ENCODE data around the gene NPC1L1. TPM values are rescaled to one million over a fixed set of nuclear protein-coding genes. Genes with fewer than 3 reads are reported as not detected.

The NPC1L1 gene
- total RNA-seq, 1 experiment from 2014 or later, result 0.15 TPM

DNA sequence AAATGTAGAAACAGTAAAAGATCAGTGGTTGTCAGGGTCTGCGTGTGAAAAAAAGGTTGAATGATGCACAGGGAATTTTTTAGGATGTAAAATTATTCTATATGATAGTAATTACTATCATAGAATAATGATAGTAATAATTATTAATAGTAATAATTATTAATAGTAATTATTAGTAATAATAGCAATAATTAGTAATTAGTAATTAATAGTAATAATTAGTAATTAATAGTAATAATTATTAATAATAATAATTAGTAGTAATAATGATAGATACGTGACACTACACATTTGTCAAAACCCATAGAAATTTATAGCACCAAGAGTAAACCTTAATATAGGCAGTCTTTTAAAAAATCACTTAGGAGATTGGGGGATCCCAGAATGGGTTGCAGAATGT, 46.2 kb downstream of the NPC1L1 start:
- intact Hi-C loops (cut with micrococcal nuclease), result no loop called here
- peaks cover 3% of the 10 kb centered on the region for H3K79me2 ChIP-seq (ENCODE audit: insufficient read depth, low read length)
- no peaks in the 10 kb centered on the region for H3K36me3 ChIP-seq (ENCODE audit: control insufficient read depth in 1 of 2, insufficient read depth in 2 of 2, low read length in 2 of 2)
- no peak for DNase-seq (ENCODE audit: low read depth, low spot score)
- RAD21 ChIA-PET (ENCODE audit: low non-redundant PET in 1 of 2, low total read pairs in 2 of 2, uncharacterized antibody in 2 of 2, unreplicated experiment in 2 of 2), result no interaction called here
- TF ChIP-seq, protein P1, sequence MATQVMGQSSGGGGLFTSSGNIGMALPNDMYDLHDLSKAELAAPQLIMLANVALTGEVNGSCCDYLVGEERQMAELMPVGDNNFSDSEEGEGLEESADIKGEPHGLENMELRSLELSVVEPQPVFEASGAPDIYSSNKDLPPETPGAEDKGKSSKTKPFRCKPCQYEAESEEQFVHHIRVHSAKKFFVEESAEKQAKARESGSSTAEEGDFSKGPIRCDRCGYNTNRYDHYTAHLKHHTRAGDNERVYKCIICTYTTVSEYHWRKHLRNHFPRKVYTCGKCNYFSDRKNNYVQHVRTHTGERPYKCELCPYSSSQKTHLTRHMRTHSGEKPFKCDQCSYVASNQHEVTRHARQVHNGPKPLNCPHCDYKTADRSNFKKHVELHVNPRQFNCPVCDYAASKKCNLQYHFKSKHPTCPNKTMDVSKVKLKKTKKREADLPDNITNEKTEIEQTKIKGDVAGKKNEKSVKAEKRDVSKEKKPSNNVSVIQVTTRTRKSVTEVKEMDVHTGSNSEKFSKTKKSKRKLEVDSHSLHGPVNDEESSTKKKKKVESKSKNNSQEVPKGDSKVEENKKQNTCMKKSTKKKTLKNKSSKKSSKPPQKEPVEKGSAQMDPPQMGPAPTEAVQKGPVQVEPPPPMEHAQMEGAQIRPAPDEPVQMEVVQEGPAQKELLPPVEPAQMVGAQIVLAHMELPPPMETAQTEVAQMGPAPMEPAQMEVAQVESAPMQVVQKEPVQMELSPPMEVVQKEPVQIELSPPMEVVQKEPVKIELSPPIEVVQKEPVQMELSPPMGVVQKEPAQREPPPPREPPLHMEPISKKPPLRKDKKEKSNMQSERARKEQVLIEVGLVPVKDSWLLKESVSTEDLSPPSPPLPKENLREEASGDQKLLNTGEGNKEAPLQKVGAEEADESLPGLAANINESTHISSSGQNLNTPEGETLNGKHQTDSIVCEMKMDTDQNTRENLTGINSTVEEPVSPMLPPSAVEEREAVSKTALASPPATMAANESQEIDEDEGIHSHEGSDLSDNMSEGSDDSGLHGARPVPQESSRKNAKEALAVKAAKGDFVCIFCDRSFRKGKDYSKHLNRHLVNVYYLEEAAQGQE (IDR thresholded peaks at IDR 0.05; ENCODE audit: low read depth), result no peak
- TF ChIP-seq EGR1 (IDR thresholded peaks at IDR 0.05; ENCODE audit: low read depth) (no peak), ZFX (IDR thresholded peaks at IDR 0.05) (no peak), CBX3 (IDR thresholded peaks at IDR 0.05; ENCODE audit: low read depth) (no peak), ZNF274 (IDR thresholded peaks at IDR 0.05; ENCODE audit: low read depth, low read length) (no peak), SRF (IDR thresholded peaks at IDR 0.05; ENCODE audit: low read depth) (no peak), EZH2 (IDR thresholded peaks at IDR 0.05) (no peak), ELF1 (IDR thresholded peaks at IDR 0.05; ENCODE audit: borderline replicate concordance, low read depth) (no peak), SP1 (IDR thresholded peaks at IDR 0.05; ENCODE audit: low read depth) (no peak), SIN3A (IDR thresholded peaks at IDR 0.05; ENCODE audit: low read depth) (no peak), RAD21 (IDR thresholded peaks at IDR 0.05; ENCODE audit: low read depth) (no peak), POLR2A (IDR thresholded peaks at IDR 0.05; ENCODE audit: borderline replicate concordance, extremely low read depth, insufficient read depth, insufficient read length) (no peak), CEBPB (IDR thresholded peaks at IDR 0.05; ENCODE audit: low read depth) (no peak), JUND (IDR thresholded peaks at IDR 0.05) (no peak), POLR2AphosphoS5 (IDR thresholded peaks at IDR 0.05; ENCODE audit: low read depth, low read length) (no peak), FOSL1 (IDR thresholded peaks at IDR 0.05; ENCODE audit: low read depth) (no peak), ZBTB33 (IDR thresholded peaks at IDR 0.05; ENCODE audit: extremely low read depth, insufficient replicate concordance, low read length) (no peak), TCF7L2 (IDR thresholded peaks at IDR 0.05; ENCODE audit: borderline replicate concordance, extremely low read depth, insufficient read depth, insufficient read length) (no peak)
- TF ChIP-seq, protein P2, sequence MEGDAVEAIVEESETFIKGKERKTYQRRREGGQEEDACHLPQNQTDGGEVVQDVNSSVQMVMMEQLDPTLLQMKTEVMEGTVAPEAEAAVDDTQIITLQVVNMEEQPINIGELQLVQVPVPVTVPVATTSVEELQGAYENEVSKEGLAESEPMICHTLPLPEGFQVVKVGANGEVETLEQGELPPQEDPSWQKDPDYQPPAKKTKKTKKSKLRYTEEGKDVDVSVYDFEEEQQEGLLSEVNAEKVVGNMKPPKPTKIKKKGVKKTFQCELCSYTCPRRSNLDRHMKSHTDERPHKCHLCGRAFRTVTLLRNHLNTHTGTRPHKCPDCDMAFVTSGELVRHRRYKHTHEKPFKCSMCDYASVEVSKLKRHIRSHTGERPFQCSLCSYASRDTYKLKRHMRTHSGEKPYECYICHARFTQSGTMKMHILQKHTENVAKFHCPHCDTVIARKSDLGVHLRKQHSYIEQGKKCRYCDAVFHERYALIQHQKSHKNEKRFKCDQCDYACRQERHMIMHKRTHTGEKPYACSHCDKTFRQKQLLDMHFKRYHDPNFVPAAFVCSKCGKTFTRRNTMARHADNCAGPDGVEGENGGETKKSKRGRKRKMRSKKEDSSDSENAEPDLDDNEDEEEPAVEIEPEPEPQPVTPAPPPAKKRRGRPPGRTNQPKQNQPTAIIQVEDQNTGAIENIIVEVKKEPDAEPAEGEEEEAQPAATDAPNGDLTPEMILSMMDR (IDR thresholded peaks at IDR 0.05 in 2 of 3, conservative IDR thresholded peaks at IDR 0.05 in 1 of 3; ENCODE audit: borderline replicate concordance in 1 of 3, insufficient read depth in 1 of 3, low read depth in 2 of 3, low read length in 2 of 3), result no peak
- TF ChIP-seq, protein P3, sequence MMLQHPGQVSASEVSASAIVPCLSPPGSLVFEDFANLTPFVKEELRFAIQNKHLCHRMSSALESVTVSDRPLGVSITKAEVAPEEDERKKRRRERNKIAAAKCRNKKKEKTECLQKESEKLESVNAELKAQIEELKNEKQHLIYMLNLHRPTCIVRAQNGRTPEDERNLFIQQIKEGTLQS (IDR thresholded peaks at IDR 0.05), result no peak
- no peaks in the 10 kb centered on the region for H3K27me3 ChIP-seq (ENCODE audit: insufficient read depth, low read length)
- no peak for ATAC-seq
- no peak overlapping the region for H3K4me3 ChIP-seq (replicated peaks in 1 of 2; ENCODE audit: low read depth in 1 of 2, low read length in 2 of 2)
- no TSS peak for BruUV-seq (replicated peaks)
- POLR2A ChIA-PET, result no interaction called here
- H3K9me2 ChIP-seq (ENCODE audit: insufficient read depth), result no peaks in the 10 kb centered on the region
- no peaks in the 10 kb centered on the region for H4K20me1 ChIP-seq (ENCODE audit: insufficient read depth)
- no peak overlapping the region for H3K27ac ChIP-seq (ENCODE audit: low read depth, low read length)
- H3K9ac ChIP-seq (ENCODE audit: low read length), result no peak overlapping the region
- CTCF ChIA-PET, result no interaction called here
- H3K4me1 ChIP-seq (ENCODE audit: control insufficient read depth in 1 of 2, insufficient read depth in 2 of 2, low read length in 2 of 2), result peaks cover 0 to 8% of the 10 kb centered on the region in 2 experiments; a peak in 3 of 4 replicates
- no peaks in the 10 kb centered on the region for H3K9me3 ChIP-seq (ENCODE audit: control insufficient read depth in 1 of 2, insufficient read depth in 1 of 2, low read depth in 1 of 2, low read length in 2 of 2)
- H2AFZ ChIP-seq (ENCODE audit: low read depth, low read length, poor library complexity, severe bottlenecking), result no peak overlapping the region
- no peak overlapping the region for H3K4me2 ChIP-seq (ENCODE audit: low read length)

Data from HCT116 (cell line).